OCI-LY7 (cell line): ENCODE data around the gene KAT6B. TPM values are rescaled to one million over a fixed set of nuclear protein-coding genes. Genes with fewer than 3 reads are reported as not detected.

Experiments used
- BruUV-seq: library from RNA; stranded (reverse); fragments of 400-500 nt; replicated peaks from 2 replicates; lab custom pipeline; 2021; lab: Mats Ljungman, UMichigan
- CTCF ChIA-PET: fragments of 300-600 bp; sonication (Branson Sonifier 250); formaldehyde crosslinking; loops from one replicate; lab custom pipeline; 2022; ENCODE audit warnings: antibody characterized with exemption; ENCODE audit not compliant: unreplicated experiment; lab: Charles Lee
- POLR2A ChIA-PET: fragments of 300-600 bp; sonication (Branson Sonifier 250); formaldehyde crosslinking; loops from one replicate; lab custom pipeline; 2022; ENCODE audit warnings: antibody characterized with exemption; lab: Charles Lee
- DNase-seq: peaks from one replicate; pipeline ENCODE4 v3.0.0-alpha.2; 2015; ENCODE audit warnings: low spot score
- H2AFZ ChIP-seq: fragments of 200-600 bp; sonication (generic), shearing (Covaris generic); 2 replicates; pipeline ENCODE4 v1.6.1; 2014; ENCODE audit warnings: mild to moderate bottlenecking, antibody characterized with exemption, low read length, moderate library complexity
- H3K27ac ChIP-seq: fragments of 200-600 bp; sonication (generic); 2 replicates; pipeline ENCODE4 v1.5.1; 2014; ENCODE audit warnings: mixed run types, low read depth, mild to moderate bottlenecking, moderate library complexity, low read length, inconsistent platforms; ENCODE audit not compliant: poor library complexity, severe bottlenecking
- H3K36me3 ChIP-seq: fragments of 200-600 bp; sonication (generic); 2 replicates; pipeline ENCODE4 v1.6.1; 2014; ENCODE audit warnings: mild to moderate bottlenecking, antibody characterized with exemption, low read length, moderate library complexity, mixed read lengths; ENCODE audit not compliant: insufficient read depth
- H3K4me1 ChIP-seq: fragments of 200-600 bp; sonication (generic); 2 replicates; pipeline ENCODE4 v1.5.1; 2014; ENCODE audit warnings: mild to moderate bottlenecking, low read length; ENCODE audit not compliant: insufficient read depth, poor library complexity, severe bottlenecking
- H3K4me2 ChIP-seq: fragments of 200-600 bp; sonication (generic); 2 replicates; pipeline ENCODE4 v1.6.1; 2014; ENCODE audit warnings: mild to moderate bottlenecking, low read length
- H3K4me3 ChIP-seq: fragments of 200-600 bp; sonication (generic); 2 replicates; pipeline ENCODE4 v1.5.1; 2014; ENCODE audit warnings: mild to moderate bottlenecking, low read depth, low read length; ENCODE audit not compliant: poor library complexity, severe bottlenecking
- H3K79me2 ChIP-seq: fragments of 200-600 bp; sonication (generic); 2 replicates; pipeline ENCODE4 v1.6.1; 2016; ENCODE audit warnings: low read depth, mild to moderate bottlenecking, low read length, moderate library complexity, mixed read lengths; ENCODE audit not compliant: insufficient read depth
- H3K9me2 ChIP-seq: fragments of 200-600 bp; sonication (generic); 2 replicates; pipeline ENCODE4 v1.6.1; 2016; ENCODE audit warnings: mild to moderate bottlenecking, low read length, mixed read lengths; ENCODE audit not compliant: insufficient read depth
- H3K9me3 ChIP-seq: fragments of 200-600 bp; sonication (generic); 2 replicates; pipeline ENCODE4 v1.6.1; 2014; ENCODE audit warnings: mild to moderate bottlenecking, mixed run types, low read length, mixed read lengths
- H4K20me1 ChIP-seq: fragments of 200-600 bp; sonication (generic); 2 replicates; pipeline ENCODE4 v1.6.1; 2014; ENCODE audit warnings: mild to moderate bottlenecking, antibody characterized with exemption, low read length, moderate library complexity, mixed read lengths; ENCODE audit not compliant: insufficient read depth
- EZH2phosphoT487 ChIP-seq: fragments of 200-600 bp; sonication (generic); IDR thresholded peaks from 2 replicates; pipeline ENCODE4 v1.6.1; 2018; ENCODE audit warnings: low read depth, borderline replicate concordance, mild to moderate bottlenecking, mixed run types, antibody characterized with exemption, low read length, moderate library complexity, mixed read lengths
- intact Hi-C: fragments of 100-400 bp; cut with micrococcal nuclease; formaldehyde crosslinking; loops from one replicate; pipeline ENCODE4 v1.10.0; 2022; ENCODE audit not compliant: unreplicated experiment
- total RNA-seq, 2 experiments: library from RNA; depleted of rRNA in 1 of 2; stranded (reverse); fragments of >200 nt in 1 of 2; shearing (Covaris generic) in 1 of 2; gene quantifications; 2 replicates each; pipeline ENCODE4 v1.2.3, GENCODE V29; 2014 to 2022
- TF ChIP-seq, protein P1 (sequence below): fragments of 200-600 bp; sonication (generic); conservative IDR thresholded peaks from 2 replicates; pipeline ENCODE4 v1.5.1; 2014; ENCODE audit warnings: mild to moderate bottlenecking, antibody characterized with exemption, low read length, moderate library complexity, mixed read lengths

KAT6B gene
- total RNA-seq, 2 experiments from 2014 or later: 20.8 to 40.8 TPM

DNA sequence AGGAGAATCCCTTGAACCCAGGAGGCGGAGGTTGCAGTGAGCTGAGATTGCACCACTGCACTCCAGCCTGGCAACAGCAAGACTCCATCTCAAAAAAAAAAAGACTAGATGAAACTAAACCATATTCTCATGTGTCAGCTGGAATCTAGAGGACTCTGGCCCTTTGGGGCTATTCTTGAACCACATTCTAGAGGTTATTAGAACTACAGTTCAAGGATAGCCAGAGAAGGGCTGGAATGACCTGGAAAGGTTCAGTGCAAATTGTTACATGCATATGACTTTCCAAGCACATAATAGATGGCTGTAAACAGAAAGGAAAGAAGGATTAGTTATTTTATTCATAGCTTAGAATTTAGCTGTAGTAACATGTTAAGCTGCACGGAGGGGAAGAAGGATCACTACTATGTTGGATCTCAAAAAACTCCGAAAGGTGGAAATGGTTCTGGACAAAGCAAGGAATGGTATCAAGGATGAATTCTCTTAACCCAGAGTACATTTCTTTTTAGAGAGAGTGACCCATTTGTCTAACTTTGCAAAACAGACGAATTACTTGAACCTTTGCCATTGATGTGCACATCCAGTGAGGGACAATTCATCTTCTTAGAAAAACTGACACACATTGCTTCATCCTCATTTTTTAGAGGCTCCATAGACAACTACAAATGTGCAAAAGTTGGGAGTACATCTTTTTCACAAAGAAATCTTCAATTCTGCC is 161.1 kb downstream of the KAT6B start:
- Histone ChIP-seq H3K4me2 (no peak overlapping the region), H3K36me3 (peaks cover 29% of the 10 kb centered on the region), H3K27ac (no peak overlapping the region), H2AFZ (no peak overlapping the region), H4K20me1 (no peaks in the 10 kb centered on the region), H3K9me2 (no peaks in the 10 kb centered on the region), H3K4me3 (no peak overlapping the region), H3K4me1 (peaks cover 4% of the 10 kb centered on the region), H3K79me2 (no peaks in the 10 kb centered on the region), H3K9me3 (no peaks in the 10 kb centered on the region)
- intact Hi-C loops: no loop called here
- DNase-seq: no peak
- ChIA-PET CTCF (no interaction called here), POLR2A (interaction anchor here (1.0 to 1.2 kb wide), 2 partner anchors 14 to 17 kb away, joined by 3 to 4 read pairs; no protein-coding TSS in a partner anchor)
- no TSS peak for BruUV-seq
- no peak for TF ChIP-seq EZH2phosphoT487
- TF ChIP-seq, protein P1, sequence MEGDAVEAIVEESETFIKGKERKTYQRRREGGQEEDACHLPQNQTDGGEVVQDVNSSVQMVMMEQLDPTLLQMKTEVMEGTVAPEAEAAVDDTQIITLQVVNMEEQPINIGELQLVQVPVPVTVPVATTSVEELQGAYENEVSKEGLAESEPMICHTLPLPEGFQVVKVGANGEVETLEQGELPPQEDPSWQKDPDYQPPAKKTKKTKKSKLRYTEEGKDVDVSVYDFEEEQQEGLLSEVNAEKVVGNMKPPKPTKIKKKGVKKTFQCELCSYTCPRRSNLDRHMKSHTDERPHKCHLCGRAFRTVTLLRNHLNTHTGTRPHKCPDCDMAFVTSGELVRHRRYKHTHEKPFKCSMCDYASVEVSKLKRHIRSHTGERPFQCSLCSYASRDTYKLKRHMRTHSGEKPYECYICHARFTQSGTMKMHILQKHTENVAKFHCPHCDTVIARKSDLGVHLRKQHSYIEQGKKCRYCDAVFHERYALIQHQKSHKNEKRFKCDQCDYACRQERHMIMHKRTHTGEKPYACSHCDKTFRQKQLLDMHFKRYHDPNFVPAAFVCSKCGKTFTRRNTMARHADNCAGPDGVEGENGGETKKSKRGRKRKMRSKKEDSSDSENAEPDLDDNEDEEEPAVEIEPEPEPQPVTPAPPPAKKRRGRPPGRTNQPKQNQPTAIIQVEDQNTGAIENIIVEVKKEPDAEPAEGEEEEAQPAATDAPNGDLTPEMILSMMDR: no peak

GRCh38 chr10:74988054-74988775 is 161.8 kb downstream of the KAT6B start:
- Histone ChIP-seq H3K9me2 (no peaks in the 10 kb centered on the region), H2AFZ (no peak overlapping the region), H4K20me1 (no peaks in the 10 kb centered on the region), H3K9me3 (no peaks in the 10 kb centered on the region), H3K79me2 (no peaks in the 10 kb centered on the region), H3K36me3 (peaks cover 31% of the 10 kb centered on the region), H3K4me3 (no peak overlapping the region), H3K27ac (no peak overlapping the region), H3K4me1 (peaks cover 4% of the 10 kb centered on the region), H3K4me2 (no peak overlapping the region)
- DNase-seq: no peak
- POLR2A ChIA-PET: interaction anchor here (1.0 kb wide), 1 partner anchor 14 kb away, joined by 3 read pairs; no protein-coding TSS in a partner anchor
- intact Hi-C loops: no loop called here
- BruUV-seq: no TSS peak
- TF ChIP-seq, protein P1: no peak
- no peak for TF ChIP-seq EZH2phosphoT487
- CTCF ChIA-PET: no interaction called here
